ENCODE data around the gene MICAL2.

DNA sequence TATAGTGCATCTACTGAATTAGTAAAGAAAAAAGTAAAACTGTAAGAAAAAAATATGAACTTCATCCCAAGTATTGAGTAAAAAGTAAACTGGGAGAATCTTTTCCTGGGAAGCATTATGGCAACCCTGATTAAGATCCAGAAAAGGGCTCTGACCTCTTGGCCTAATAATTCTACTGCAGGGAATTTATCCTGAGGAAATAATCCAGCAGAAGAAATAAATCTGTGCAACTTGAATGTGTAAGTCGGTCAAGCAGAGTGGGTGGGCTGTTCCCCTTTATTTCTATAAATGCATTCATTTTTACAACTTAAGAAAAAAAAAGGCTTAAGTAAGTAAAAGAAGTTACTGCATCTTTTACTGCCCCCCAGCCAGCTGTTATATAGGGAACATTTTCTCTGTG is 155.7 kb downstream of the MICAL2 start:
- TF ChIP-seq, protein P1, sequence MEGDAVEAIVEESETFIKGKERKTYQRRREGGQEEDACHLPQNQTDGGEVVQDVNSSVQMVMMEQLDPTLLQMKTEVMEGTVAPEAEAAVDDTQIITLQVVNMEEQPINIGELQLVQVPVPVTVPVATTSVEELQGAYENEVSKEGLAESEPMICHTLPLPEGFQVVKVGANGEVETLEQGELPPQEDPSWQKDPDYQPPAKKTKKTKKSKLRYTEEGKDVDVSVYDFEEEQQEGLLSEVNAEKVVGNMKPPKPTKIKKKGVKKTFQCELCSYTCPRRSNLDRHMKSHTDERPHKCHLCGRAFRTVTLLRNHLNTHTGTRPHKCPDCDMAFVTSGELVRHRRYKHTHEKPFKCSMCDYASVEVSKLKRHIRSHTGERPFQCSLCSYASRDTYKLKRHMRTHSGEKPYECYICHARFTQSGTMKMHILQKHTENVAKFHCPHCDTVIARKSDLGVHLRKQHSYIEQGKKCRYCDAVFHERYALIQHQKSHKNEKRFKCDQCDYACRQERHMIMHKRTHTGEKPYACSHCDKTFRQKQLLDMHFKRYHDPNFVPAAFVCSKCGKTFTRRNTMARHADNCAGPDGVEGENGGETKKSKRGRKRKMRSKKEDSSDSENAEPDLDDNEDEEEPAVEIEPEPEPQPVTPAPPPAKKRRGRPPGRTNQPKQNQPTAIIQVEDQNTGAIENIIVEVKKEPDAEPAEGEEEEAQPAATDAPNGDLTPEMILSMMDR (IDR thresholded peaks at IDR 0.05), result no peak
- no peak for TF ChIP-seq POLR2A (IDR thresholded peaks at IDR 0.05)
